IMR-90 (cell line): ENCODE results near the gene WNT9B. TPM values are rescaled to one million over a fixed set of nuclear protein-coding genes. Genes with fewer than 3 reads are reported as not detected.

ENCODE experiments used
- ATAC-seq: fragments of 200-7000 bp; cut with Tn5 transposase; 2 replicates; pipeline ENCODE4 v1.9.1; 2020; ENCODE audit warnings: low read depth, mild to moderate bottlenecking, moderate library complexity
- BruUV-seq: library from RNA; stranded (reverse); fragments of 400-500 nt; replicated peaks from 2 replicates; lab custom pipeline; 2021; lab: Mats Ljungman, UMichigan
- CTCF ChIA-PET: fragments of 300-600 bp; formaldehyde crosslinking; extraction: SDS; loops from one replicate; lab custom pipeline; 2021; ENCODE audit warnings: antibody characterized with exemption; lab: Yijun Ruan, JAX
- POLR2A ChIA-PET: fragments of 300-600 bp; sonication (Branson Sonifier 250); formaldehyde crosslinking; loops from one replicate; lab custom pipeline; 2022; ENCODE audit warnings: antibody characterized with exemption; ENCODE audit not compliant: unreplicated experiment; lab: Charles Lee
- DNase-seq: peaks from one replicate; pipeline ENCODE4 v3.0.0; 2013
- H2AFZ ChIP-seq: replicated peaks from 2 replicates; pipeline ENCODE3; 2013; ENCODE audit warnings: low read length, mild to moderate bottlenecking; ENCODE audit not compliant: poor library complexity
- H2AK5ac ChIP-seq: 2 replicates; pipeline ENCODE4 v1.6.1; 2013; ENCODE audit warnings: low read depth, low read length, inconsistent platforms
- H2AK9ac ChIP-seq: replicated peaks from 2 replicates; pipeline ENCODE3; 2013; ENCODE audit warnings: mild to moderate bottlenecking, low read depth, low read length, moderate library complexity; ENCODE audit not compliant: poor library complexity
- H2BK120ac ChIP-seq: 2 replicates; pipeline ENCODE4 v1.6.1; 2013; ENCODE audit warnings: low read depth, low read length, inconsistent platforms
- H2BK15ac ChIP-seq: 3 replicates; pipeline ENCODE4 v1.6.1; 2013; ENCODE audit warnings: low read depth, low read length, inconsistent platforms
- H2BK20ac ChIP-seq: 2 replicates; pipeline ENCODE4 v1.6.1; 2013; ENCODE audit warnings: low read depth, mild to moderate bottlenecking, inconsistent platforms, low read length, moderate library complexity
- H2BK5ac ChIP-seq: 2 replicates; pipeline ENCODE4 v1.6.1; 2013; ENCODE audit warnings: mild to moderate bottlenecking, low read depth, low read length, inconsistent platforms; ENCODE audit not compliant: poor library complexity, severe bottlenecking
- H3K14ac ChIP-seq: replicated peaks from 2 replicates; pipeline ENCODE4 v1.6.1; 2013; ENCODE audit warnings: low read depth, low read length, inconsistent platforms
- H3K18ac ChIP-seq: 2 replicates; pipeline ENCODE4 v1.6.1; 2013; ENCODE audit warnings: low read depth, low read length, control low read depth
- H3K23ac ChIP-seq: 2 replicates; pipeline ENCODE4 v1.6.1; 2013; ENCODE audit warnings: low read depth, low read length, inconsistent platforms
- H3K27ac ChIP-seq: 2 replicates; pipeline ENCODE4 v1.5.1; 2013; ENCODE audit warnings: mild to moderate bottlenecking, control low read depth, low read length; ENCODE audit not compliant: insufficient read depth
- H3K27me3 ChIP-seq: 2 replicates; pipeline ENCODE4 v1.6.1; 2013; ENCODE audit warnings: low read length; ENCODE audit not compliant: control insufficient read depth, insufficient read depth
- H3K36me3 ChIP-seq: 2 replicates; pipeline ENCODE4 v1.6.1; 2013; ENCODE audit warnings: low read length, mixed read lengths; ENCODE audit not compliant: control insufficient read depth, insufficient read depth
- H3K4ac ChIP-seq: 2 replicates; pipeline ENCODE4 v1.6.1; 2013; ENCODE audit warnings: low read depth, low read length, inconsistent platforms
- H3K4me1 ChIP-seq: 2 replicates; pipeline ENCODE4 v1.6.1; 2013; ENCODE audit warnings: low read length, mixed read lengths; ENCODE audit not compliant: control insufficient read depth, insufficient read depth
- H3K4me2 ChIP-seq: 2 replicates; pipeline ENCODE4 v1.6.1; 2013; ENCODE audit warnings: low read depth, mild to moderate bottlenecking, control low read depth, low read length, moderate library complexity
- H3K4me3 ChIP-seq: 2 replicates; pipeline ENCODE4 v1.5.1; 2013; ENCODE audit warnings: low read depth, mild to moderate bottlenecking, control low read depth, low read length, moderate library complexity; ENCODE audit not compliant: insufficient read depth
- H3K56ac ChIP-seq: 2 replicates; pipeline ENCODE4 v1.6.1; 2013; ENCODE audit warnings: low read length, inconsistent platforms; ENCODE audit not compliant: insufficient read depth; ENCODE audit errors: extremely low read depth
- H3K79me1 ChIP-seq, 2 experiments: 2 replicates each; pipeline ENCODE4 v1.6.1; 2013; ENCODE audit warnings: low read length in 2 of 2, inconsistent platforms in 1 of 2, low read depth in 1 of 2
- H3K9ac ChIP-seq: 2 replicates; pipeline ENCODE4 v1.6.1; 2013; ENCODE audit warnings: low read depth, low read length, control low read depth
- H3K9me1 ChIP-seq: 2 replicates; pipeline ENCODE4 v1.6.1; 2013; ENCODE audit warnings: low read length, inconsistent platforms; ENCODE audit not compliant: insufficient read depth
- H3K9me3 ChIP-seq: 2 replicates; pipeline ENCODE4 v1.6.1; 2013; ENCODE audit warnings: low read length; ENCODE audit not compliant: control insufficient read depth, insufficient read depth
- H4K20me1 ChIP-seq: 2 replicates; pipeline ENCODE4 v1.6.1; 2013; ENCODE audit warnings: low read length, inconsistent platforms; ENCODE audit not compliant: insufficient read depth
- H4K5ac ChIP-seq: 2 replicates; pipeline ENCODE4 v1.6.1; 2013; ENCODE audit warnings: mild to moderate bottlenecking, low read depth, low read length, control low read depth
- H4K8ac ChIP-seq, 2 experiments: 2 replicates each; pipeline ENCODE4 v1.6.1; 2013; ENCODE audit warnings: low read depth in 2 of 2, low read length in 2 of 2, control low read depth in 1 of 2, inconsistent platforms in 1 of 2
- H4K91ac ChIP-seq: 2 replicates; pipeline ENCODE4 v1.6.1; 2013; ENCODE audit warnings: low read depth, low read length, inconsistent platforms; ENCODE audit not compliant: insufficient read depth
- CHD1 ChIP-seq: IDR thresholded peaks from 2 replicates; pipeline ENCODE4 v1.6.1; 2012; ENCODE audit warnings: low read depth, low read length, improper control_type of control experiment
- MXI1 ChIP-seq: IDR thresholded peaks from 2 replicates; pipeline ENCODE4 v1.6.1; 2012; ENCODE audit warnings: low read depth, mild to moderate bottlenecking, low read length, moderate library complexity, borderline replicate concordance
- POLR2A ChIP-seq: IDR thresholded peaks from 2 replicates; pipeline ENCODE4 v1.6.1; 2012; ENCODE audit warnings: mild to moderate bottlenecking, low read depth, low read length
- RCOR1 ChIP-seq: IDR thresholded peaks from 2 replicates; pipeline ENCODE4 v1.6.1; 2012; ENCODE audit warnings: mild to moderate bottlenecking, low read length, improper control_type of control experiment; ENCODE audit not compliant: insufficient replicate concordance
- RFX5 ChIP-seq: IDR thresholded peaks from 2 replicates; pipeline ENCODE4 v1.8.0; 2012; ENCODE audit warnings: low read depth, mild to moderate bottlenecking, low read length, moderate library complexity
- SMC3 ChIP-seq: fragments of 150-350 bp; IDR thresholded peaks from 2 replicates; pipeline ENCODE4 v1.6.1; 2016; ENCODE audit warnings: low read depth, mild to moderate bottlenecking, antibody characterized with exemption, low read length, moderate library complexity
- WGBS, 2 experiments: methylation state at CpG; one replicate each; pipeline versions ENCODE4 v1.1.5 to v1.1.7; 2013; ENCODE audit warnings: missing lambda C conversion rate in 2 of 2; ENCODE audit not compliant: insufficient read length in 1 of 2; ENCODE audit errors: extremely low coverage in 2 of 2; 5-methylcytosine and 5-hydroxymethylcytosine counted together
- dilution Hi-C: fragments of 300-500 bp; cut with HindIII; formaldehyde crosslinking; loops from one replicate; pipeline ENCODE4 v1.14.3; 2018; ENCODE audit warnings: low sequenced_read_pairs; ENCODE audit not compliant: unreplicated experiment
- in situ Hi-C: fragments of 300-500 bp; cut with MboI; formaldehyde crosslinking; loops from 3 replicates; pipeline ENCODE4 v1.14.3; 2019; ENCODE audit warnings: low sequenced_read_pairs, inconsistent platforms, mixed read lengths
- intact Hi-C: fragments of 100-400 bp; cut with micrococcal nuclease; formaldehyde crosslinking; loops from 2 replicates; pipeline ENCODE4 v1.10.0; 2022
- polyA plus RNA-seq, 3 experiments: library from polyadenylated mRNA; depleted of rRNA; stranded (reverse); fragments of >200 nt; gene quantifications; 2 replicates each; pipeline ENCODE4 v1.2.3, GENCODE V29; 2012; ENCODE audit warnings: low replicate concordance in 1 of 3
- total RNA-seq: library from RNA; depleted of rRNA; stranded (reverse); fragments of >200 nt; gene quantifications from 2 replicates; pipeline ENCODE4 v1.2.3, GENCODE V29; 2012
- TF ChIP-seq, protein P1 (sequence below): fragments of 150-350 bp; IDR thresholded peaks from 2 replicates; pipeline ENCODE4 v1.6.1; 2016; ENCODE audit warnings: low read depth, mild to moderate bottlenecking, low read length, moderate library complexity, borderline replicate concordance
- TF ChIP-seq, protein P2 (sequence below): conservative IDR thresholded peaks from 2 replicates; pipeline ENCODE4 v1.5.1; 2012; ENCODE audit warnings: mild to moderate bottlenecking, low read depth, low read length, improper control_type of control experiment
- TF ChIP-seq, protein P3 (sequence below): fragments of 150-350 bp; IDR thresholded peaks from 2 replicates; pipeline ENCODE4 v1.6.1; 2017; ENCODE audit warnings: mild to moderate bottlenecking, antibody characterized with exemption, low read length, low read depth

The WNT9B gene
- total and polyA plus RNA-seq, 2 of the 4 experiments (the other 2 are of a cell fraction), result not detected

DNA sequence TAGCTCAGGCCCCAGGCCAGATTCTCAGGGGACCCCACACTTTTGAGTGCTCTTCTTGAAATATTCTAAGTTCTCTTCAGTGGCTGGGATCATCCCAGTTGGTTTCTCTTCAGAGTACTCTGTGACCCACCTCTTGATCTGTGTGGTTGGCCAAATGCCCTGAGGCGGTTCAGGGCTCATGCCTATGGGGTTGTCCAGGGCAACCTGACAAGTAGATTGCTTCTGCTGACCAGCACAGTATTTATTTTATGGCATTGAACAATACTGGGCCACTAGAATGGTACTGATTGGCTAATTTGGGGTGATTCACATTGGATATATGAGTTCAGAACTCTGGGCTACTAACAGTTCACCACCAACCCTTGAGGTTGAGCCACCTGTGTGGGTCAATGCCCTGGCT, 64.2 kb downstream of the WNT9B start:
- Histone ChIP-seq H4K91ac (no peak overlapping the region), H3K9ac (no peak overlapping the region), H3K36me3 (no peaks in the 10 kb centered on the region), H2BK20ac (no peak overlapping the region), H3K27me3 (peaks cover 19% of the 10 kb centered on the region), H4K5ac (no peak overlapping the region), H3K4me3 (no peak overlapping the region), H3K79me1 (no peaks in the 10 kb centered on the region), H3K56ac (no peak overlapping the region), H4K8ac (no peak overlapping the region), H3K4me1 (no peaks in the 10 kb centered on the region), H3K4me2 (no peak overlapping the region), H2BK15ac (no peak overlapping the region), H2AFZ (no peak overlapping the region), H3K9me1 (no peaks in the 10 kb centered on the region), H2AK9ac (no peak overlapping the region), H3K4ac (no peak overlapping the region), H3K27ac (no peak overlapping the region), H3K14ac (no peak overlapping the region), H3K23ac (no peak overlapping the region), H2BK5ac (no peak overlapping the region), H3K9me3 (no peaks in the 10 kb centered on the region), H2AK5ac (no peak overlapping the region), H2BK120ac (no peak overlapping the region), H3K18ac (no peak overlapping the region), H4K20me1 (no peaks in the 10 kb centered on the region)
- POLR2A ChIA-PET, result no interaction called here
- ATAC-seq (no peak), DNase-seq (no peak)
- BruUV-seq, result no TSS peak
- CTCF ChIA-PET, result interaction anchor here (0.6 to 0.7 kb wide), 2 partner anchors 19 to 79 kb away, joined by 3 read pairs; no protein-coding TSS in a partner anchor
- intact Hi-C loops, result no loop called here
- in situ Hi-C loops, result no loop called here
- WGBS, 2 experiments, result no CpG with 5 or more reads among the region's 1 CpG
- dilution Hi-C loops, result no loop called here
- TF ChIP-seq, protein P1, sequence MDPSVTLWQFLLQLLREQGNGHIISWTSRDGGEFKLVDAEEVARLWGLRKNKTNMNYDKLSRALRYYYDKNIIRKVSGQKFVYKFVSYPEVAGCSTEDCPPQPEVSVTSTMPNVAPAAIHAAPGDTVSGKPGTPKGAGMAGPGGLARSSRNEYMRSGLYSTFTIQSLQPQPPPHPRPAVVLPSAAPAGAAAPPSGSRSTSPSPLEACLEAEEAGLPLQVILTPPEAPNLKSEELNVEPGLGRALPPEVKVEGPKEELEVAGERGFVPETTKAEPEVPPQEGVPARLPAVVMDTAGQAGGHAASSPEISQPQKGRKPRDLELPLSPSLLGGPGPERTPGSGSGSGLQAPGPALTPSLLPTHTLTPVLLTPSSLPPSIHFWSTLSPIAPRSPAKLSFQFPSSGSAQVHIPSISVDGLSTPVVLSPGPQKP, result no peak
- TF ChIP-seq POLR2A, result no peak
- TF ChIP-seq, protein P2, sequence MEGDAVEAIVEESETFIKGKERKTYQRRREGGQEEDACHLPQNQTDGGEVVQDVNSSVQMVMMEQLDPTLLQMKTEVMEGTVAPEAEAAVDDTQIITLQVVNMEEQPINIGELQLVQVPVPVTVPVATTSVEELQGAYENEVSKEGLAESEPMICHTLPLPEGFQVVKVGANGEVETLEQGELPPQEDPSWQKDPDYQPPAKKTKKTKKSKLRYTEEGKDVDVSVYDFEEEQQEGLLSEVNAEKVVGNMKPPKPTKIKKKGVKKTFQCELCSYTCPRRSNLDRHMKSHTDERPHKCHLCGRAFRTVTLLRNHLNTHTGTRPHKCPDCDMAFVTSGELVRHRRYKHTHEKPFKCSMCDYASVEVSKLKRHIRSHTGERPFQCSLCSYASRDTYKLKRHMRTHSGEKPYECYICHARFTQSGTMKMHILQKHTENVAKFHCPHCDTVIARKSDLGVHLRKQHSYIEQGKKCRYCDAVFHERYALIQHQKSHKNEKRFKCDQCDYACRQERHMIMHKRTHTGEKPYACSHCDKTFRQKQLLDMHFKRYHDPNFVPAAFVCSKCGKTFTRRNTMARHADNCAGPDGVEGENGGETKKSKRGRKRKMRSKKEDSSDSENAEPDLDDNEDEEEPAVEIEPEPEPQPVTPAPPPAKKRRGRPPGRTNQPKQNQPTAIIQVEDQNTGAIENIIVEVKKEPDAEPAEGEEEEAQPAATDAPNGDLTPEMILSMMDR, result no peak
- no peak for TF ChIP-seq RFX5
- no peak for TF ChIP-seq CHD1
- no peak for TF ChIP-seq MXI1
- no peak for TF ChIP-seq RCOR1
- TF ChIP-seq, protein P3, sequence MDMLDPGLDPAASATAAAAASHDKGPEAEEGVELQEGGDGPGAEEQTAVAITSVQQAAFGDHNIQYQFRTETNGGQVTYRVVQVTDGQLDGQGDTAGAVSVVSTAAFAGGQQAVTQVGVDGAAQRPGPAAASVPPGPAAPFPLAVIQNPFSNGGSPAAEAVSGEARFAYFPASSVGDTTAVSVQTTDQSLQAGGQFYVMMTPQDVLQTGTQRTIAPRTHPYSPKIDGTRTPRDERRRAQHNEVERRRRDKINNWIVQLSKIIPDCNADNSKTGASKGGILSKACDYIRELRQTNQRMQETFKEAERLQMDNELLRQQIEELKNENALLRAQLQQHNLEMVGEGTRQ, result no peak
- TF ChIP-seq SMC3, result no peak
